ENCODE data around the gene STMN1.

The STMN1 gene

DNA sequence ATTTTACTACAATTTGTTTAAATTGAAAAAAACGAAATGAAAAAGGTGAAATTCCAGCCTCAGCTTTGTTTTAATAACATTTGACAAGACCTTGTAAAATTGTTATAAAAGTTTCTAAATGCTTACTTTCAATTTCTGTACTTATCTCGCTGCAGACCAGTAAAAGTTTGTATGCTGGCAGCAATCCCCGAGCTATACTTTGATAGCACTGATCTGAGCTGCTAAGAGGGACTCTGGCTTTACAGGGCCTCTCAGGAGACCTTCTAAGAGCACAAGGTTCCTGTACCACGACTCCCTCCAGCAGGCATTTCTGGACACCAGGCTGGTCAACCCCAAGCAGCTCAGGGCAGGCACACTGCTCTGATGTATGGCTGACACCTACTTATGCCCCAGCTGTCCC is 13.1 kb downstream of the STMN1 start:
- no peak for DNase-seq (ENCODE audit: insufficient read length, low spot score)
- no peak for TF ChIP-seq POLR2A (IDR thresholded peaks at IDR 0.05; ENCODE audit: low read depth, low read length)
- no peak for FAIRE-seq

- TF ChIP-seq POLR2A (IDR thresholded peaks at IDR 0.05; ENCODE audit: low read depth, low read length) = no peak
- FAIRE-seq (no peak), DNase-seq (ENCODE audit: insufficient read length, low spot score) (no peak)
Measured at GRCh38 chr1:25891606-25892005, 14.6 kb downstream of the STMN1 start.

DNA sequence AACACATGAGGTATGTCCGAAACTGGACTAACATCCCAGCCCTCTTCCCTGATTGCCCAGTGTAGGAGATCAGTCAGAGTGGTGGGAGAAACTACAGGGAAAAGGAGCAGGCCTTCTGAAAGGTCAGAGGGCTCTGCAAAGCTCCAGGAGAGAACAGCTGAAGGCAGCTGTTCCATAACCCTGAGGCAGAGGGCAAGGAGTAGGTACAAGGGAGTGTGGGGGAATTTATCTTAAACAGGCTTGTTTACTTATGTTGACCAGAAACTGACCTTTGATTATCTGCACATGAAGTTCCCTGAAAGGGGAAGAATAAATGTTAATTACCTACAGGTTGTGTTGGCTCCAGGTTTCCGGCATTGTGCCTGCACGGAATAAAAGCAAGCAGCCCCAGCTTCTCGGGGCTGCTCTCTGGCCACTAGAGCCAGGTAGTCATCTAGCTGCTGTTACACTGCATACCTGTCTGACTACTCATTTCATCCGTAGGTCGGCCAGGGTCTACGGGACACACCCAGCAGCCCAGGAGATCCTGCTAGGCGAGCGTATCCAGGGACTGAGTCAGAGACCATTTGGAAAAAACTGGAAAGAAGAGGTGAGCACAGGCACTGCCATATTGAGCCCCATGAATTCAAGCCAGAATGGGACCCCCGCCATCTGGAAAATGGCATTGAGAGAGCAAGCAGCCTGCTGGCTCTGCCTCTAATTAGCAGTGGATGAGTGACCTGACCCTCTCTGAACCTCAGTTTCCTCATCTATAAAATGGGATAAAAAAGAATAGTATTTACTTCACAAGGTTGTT is 15.8 kb downstream of the STMN1 start:
- no peak for TF ChIP-seq POLR2A (IDR thresholded peaks at IDR 0.05; ENCODE audit: low read depth, low read length)

DNA sequence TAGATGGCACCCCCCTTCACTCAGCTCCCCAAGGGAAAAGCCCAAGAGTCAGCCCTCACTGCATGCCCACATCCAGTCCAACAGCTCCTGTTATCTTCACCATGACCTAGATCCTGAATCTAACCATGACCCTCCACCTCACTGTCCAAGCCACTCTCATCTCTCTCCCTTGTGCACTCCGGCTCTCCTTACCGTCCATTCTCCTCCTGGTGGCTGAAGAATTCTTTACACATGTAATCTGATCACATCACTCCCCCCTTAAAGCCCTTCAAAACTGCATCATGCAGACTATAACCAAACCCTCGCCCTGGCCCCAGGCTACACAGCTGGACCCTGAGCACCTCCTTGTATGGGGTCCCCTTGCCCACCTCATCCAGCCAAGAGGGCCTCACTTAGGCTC is 16.7 kb downstream of the STMN1 start:
- no peak for DNase-seq (ENCODE audit: insufficient read length, low spot score)
- no peak for FAIRE-seq
- TF ChIP-seq POLR2A (IDR thresholded peaks at IDR 0.05; ENCODE audit: low read depth, low read length) = no peak

More for the DNA sequence above, 15.8 kb downstream of the STMN1 start:
- no peak for DNase-seq (ENCODE audit: insufficient read length, low spot score)
- peak; percentile 15 for FAIRE-seq

DNA sequence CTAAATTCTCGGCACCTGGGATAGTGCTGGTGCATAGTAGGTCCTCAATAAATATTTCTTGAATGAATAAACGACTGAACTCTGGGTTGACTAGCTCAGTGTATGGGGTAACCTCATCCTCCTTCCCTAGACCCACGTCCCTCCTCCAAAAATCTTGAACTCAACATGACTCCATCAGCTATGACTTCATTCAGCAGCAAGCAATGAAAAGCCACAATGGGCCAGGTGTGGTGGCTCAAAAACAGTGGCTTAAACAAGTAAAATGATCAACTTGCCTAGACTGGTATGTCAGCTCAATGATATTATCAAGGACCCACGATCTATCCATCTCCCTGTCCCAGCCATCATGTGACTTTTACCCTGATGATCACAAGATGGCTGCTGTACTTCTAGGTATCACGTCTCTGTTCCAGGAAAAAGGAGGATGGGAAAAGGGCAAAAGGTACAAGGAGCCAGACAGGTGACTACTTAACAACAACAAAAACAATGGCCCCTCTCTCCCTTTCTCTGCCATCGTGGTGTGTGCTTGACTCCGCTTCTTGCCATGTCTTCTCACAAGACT is 17.7 kb downstream of the STMN1 start:
- no peak for FAIRE-seq
- DNase-seq (ENCODE audit: insufficient read length, low spot score) = no peak
- TF ChIP-seq POLR2A (IDR thresholded peaks at IDR 0.05; ENCODE audit: low read depth, low read length) = no peak

DNA sequence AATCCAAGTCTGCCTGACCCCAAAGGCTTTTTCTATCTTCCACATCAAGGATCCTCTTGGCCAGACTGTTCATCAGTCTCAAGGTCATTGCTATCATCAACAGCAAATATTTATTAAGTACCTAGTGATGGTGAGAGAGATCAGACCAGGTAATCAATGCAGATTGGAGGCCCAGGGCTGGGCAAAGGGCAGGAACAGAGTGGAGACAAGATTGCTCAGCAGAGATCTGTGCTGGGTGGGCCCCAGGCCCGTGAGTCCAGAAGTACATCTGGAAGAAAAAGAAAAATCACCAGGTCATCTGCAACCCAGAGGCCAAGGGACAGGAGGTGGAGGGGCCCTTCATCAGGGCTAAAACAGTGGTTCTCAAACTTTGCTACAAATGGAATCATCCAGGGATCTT is 20.6 kb downstream of the STMN1 start:
- FAIRE-seq (no peak), DNase-seq (ENCODE audit: insufficient read length, low spot score) (no peak)
- TF ChIP-seq POLR2A (IDR thresholded peaks at IDR 0.05; ENCODE audit: low read depth, low read length) = no peak

- DNase-seq (ENCODE audit: insufficient read length, low spot score) (no peak), FAIRE-seq (no peak)
- no peak for TF ChIP-seq POLR2A (IDR thresholded peaks at IDR 0.05; ENCODE audit: low read depth, low read length)
Measured at GRCh38 chr1:25881266-25881665, 25.0 kb downstream of the STMN1 start.

DNA sequence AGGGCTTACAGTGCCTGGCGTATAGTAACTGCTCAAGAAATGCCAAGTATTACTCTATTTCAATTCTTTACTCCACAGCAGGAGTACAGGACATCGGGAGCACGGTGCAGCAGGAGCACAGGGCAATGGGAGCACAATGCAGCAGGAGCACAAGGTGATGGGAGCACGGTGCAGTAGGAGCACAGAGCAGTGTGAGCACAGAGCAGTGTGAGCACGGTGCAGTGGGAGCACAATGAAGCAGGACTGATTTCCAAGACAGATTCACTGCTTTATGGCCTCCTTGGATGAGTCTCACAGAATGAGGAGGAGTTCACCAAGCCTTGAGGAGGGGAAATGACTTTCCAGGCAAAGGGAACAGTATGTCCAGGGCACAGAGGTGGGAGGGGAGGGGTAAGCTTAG is 25.7 kb downstream of the STMN1 start:
- DNase-seq (ENCODE audit: insufficient read length, low spot score) = no peak
- no peak for FAIRE-seq
- no peak for TF ChIP-seq POLR2A (IDR thresholded peaks at IDR 0.05; ENCODE audit: low read depth, low read length)

GRCh38 chr1:25879675-25880074 is 26.5 kb downstream of the STMN1 start:
- FAIRE-seq = no peak
- TF ChIP-seq POLR2A (IDR thresholded peaks at IDR 0.05; ENCODE audit: low read depth, low read length) = no peak
- DNase-seq (ENCODE audit: insufficient read length, low spot score) = no peak

GRCh38 chr1:25878690-25879089 is 27.5 kb downstream of the STMN1 start:
- FAIRE-seq (no peak), DNase-seq (ENCODE audit: insufficient read length, low spot score) (no peak)

DNA sequence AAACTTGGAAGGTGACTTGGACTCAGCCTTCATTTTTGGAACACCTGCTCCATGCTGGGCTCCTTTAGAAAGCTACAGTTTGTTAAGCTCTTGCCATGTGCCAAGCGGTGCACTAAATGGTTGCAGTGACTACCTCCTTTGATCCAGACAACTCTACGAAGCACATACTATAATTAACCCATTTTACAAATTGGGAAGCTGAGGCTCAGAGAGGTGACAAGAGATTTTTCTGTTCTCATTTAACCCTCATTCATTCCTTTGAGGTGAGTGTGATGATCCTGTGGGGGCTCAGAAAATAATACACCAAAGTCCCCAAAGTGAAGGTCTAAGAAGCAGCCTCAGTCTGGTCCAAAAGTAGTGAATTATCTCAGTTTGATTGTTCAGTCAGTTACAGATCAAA is 29.1 kb downstream of the STMN1 start:
- FAIRE-seq (no peak), DNase-seq (ENCODE audit: insufficient read length, low spot score) (no peak)
- no peak for TF ChIP-seq POLR2A (IDR thresholded peaks at IDR 0.05; ENCODE audit: low read depth, low read length)

More at GRCh38 chr1:25878690-25879089, 27.5 kb downstream of the STMN1 start:
- TF ChIP-seq POLR2A (IDR thresholded peaks at IDR 0.05; ENCODE audit: low read depth, low read length) = no peak

DNA sequence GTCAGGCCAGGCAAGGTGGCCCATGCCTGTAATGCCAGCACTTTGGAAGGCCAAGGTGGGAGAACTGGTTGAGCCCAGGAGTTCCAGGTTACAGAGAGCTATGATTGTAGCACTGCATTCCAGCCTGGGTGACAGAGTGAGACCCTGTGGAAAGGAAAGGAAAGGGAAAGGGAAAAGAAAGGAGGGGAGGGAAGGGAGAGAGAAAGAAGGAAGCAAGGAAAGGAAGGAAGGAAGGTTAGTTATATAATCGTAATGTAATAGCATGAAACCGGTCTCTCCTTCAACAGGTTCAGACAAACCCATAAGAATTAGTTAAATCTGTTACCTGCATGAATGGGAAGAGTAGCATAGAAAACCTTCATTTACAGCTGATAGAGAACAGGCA is 29.5 kb downstream of the STMN1 start:
- no peak for FAIRE-seq
- DNase-seq (ENCODE audit: insufficient read length, low spot score) = no peak
- no peak for TF ChIP-seq POLR2A (IDR thresholded peaks at IDR 0.05; ENCODE audit: low read depth, low read length)

DNA sequence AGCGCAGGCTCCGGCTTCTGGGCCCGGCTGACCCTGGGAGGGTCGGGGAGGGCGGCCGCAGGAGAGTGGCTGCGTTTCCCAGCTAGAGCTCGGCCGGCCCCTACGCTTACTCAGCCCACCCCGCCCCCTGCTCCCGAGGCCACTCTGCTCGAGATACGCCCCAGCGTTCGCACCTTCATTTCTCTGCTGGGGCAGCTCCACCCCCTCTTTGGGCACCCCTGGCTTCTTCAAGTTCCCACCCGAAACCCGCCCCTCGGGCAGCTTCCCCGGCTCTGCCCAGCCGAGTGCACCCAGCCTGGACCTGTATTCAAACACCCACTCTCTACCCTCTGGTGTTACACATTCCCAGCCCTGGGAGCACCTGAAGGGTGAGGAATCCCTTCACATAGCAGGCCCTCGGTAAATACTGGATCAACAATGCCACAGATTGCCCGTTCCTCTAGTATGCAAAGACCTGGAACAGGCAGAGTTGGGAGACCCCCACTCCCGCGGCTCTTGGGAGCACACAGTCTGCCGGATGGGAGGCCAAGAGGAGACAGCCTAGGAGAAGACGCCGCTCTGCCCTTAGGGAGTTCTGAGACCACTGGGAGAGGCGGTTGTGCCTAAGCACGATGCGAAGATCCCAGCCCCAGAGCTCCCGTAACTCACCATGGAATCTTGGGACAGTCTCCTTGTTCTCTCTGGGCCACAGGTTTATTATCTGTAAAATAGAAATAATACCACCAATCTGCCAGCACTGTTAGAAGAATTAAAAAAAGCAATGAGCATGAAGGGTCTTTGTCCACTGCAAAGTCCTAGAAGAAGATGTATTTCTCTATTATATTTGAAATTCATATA is 30.1 kb downstream of the STMN1 start:
- TF ChIP-seq POLR2A (IDR thresholded peaks at IDR 0.05; ENCODE audit: low read depth, low read length) = no peak
- DNase-seq (ENCODE audit: insufficient read length, low spot score) (no peak), FAIRE-seq (no peak)

- DNase-seq (ENCODE audit: insufficient read length, low spot score) (no peak), FAIRE-seq (no peak)
- 0 out of 2 replicates have a peak, but pooled peaks have one; percentile 2 for TF ChIP-seq POLR2A (IDR thresholded peaks at IDR 0.05; ENCODE audit: low read depth, low read length)
Measured at GRCh38 chr1:25875154-25875855, 30.9 kb downstream of the STMN1 start, which contains the start of gene PAQR7. TSS of gene PAQR7 (minus strand) at chr1:25875708. CDS start at chr1:25863839, 11,869 bp downstream.

Measured in H54 (cell line).